GM19240 (cell line): ENCODE measurements around the gene IRF2BP1.

ENCODE experiments used
- DNase-seq: peaks from one replicate; pipeline ENCODE4 v3.0.0; 2011; ENCODE audit warnings: low spot score; ENCODE audit not compliant: insufficient read length

Gene IRF2BP1

DNA sequence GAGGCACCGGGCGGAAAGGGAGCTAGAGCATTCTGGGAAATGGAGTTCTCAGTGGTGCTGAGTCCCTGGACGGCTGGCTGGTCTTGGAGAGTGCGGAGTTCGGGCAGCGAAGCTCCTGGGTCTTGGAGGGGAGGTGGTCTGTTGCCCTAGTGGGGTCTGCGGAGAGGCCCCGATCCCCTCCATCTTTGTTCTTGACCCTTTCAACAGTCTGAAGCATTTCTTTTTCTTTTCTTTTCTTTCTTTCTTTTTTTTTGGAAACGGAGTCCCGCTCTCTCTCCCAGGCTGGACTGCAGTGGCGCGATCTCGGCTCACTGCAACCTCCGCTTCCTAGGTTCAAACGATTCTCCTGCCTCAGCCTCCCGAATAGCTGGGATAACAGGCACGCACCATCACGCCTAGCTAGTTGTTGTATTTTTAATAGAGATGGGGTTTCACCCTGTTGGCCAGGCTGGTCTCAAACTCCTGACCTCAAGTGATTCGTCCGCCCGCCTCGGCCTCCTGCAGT, 22.6 kb downstream of the IRF2BP1 start:
- DNase-seq: no peak

DNA sequence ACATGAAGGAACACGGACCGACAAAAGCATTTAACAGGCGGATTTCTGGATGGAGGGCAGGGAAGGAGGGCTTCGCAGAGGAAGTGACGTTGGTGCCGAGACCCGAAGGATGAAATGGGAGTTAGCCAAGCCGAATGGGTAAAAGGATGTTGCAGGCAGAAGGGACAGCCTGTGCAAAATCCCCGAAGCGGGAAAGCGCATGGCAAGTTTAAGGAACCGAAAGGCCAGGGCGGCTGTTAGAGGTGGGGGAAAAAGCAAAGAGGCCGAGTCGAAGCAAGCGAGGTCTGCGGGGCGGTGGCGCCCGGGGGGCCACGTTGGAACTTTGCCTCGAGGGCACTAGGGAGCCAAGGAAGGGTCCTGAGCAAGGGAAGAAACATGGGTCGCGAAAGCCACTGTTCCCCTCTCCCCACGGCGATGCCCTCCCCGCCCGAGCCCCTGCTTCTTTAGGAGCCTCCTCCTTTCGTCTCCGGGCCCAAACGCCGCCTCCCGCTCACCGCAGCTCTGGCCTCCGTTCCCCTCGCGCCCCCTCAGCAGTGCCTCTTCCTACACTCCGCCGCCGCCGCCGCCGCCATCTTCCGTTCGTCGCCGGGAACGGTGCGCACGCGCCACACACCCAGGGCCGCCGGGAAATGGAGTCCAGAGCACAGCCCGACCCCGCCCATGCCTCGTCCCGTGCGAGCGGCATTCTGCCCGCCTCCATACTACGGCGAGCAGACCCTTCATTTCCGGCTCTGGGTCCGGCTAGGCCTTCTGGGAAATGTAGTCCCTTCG, 23.2 kb downstream of the IRF2BP1 start, which contains the start of gene SYMPK:
Gene SYMPK (minus strand): TSS at position 584 of the 771 bp plus-strand sequence. CDS start 8,652 bp downstream, outside the sequence.
- peak; percentile 100 for DNase-seq

DNA sequence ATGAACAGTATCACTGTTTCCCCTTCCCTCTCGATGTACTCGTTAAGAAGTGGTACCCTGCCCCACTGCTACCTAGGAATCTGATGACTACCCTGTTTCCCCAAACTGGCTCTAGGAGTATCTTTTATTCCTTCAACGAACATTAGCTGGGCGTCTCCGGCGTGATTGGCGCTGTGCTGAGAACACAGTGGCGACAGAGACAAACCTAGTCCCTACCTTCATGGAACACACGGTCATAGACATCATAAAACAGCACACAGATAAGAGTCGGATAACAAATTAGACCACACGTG, 23.7 kb downstream of the IRF2BP1 start:
- DNase-seq: no peak

DNA sequence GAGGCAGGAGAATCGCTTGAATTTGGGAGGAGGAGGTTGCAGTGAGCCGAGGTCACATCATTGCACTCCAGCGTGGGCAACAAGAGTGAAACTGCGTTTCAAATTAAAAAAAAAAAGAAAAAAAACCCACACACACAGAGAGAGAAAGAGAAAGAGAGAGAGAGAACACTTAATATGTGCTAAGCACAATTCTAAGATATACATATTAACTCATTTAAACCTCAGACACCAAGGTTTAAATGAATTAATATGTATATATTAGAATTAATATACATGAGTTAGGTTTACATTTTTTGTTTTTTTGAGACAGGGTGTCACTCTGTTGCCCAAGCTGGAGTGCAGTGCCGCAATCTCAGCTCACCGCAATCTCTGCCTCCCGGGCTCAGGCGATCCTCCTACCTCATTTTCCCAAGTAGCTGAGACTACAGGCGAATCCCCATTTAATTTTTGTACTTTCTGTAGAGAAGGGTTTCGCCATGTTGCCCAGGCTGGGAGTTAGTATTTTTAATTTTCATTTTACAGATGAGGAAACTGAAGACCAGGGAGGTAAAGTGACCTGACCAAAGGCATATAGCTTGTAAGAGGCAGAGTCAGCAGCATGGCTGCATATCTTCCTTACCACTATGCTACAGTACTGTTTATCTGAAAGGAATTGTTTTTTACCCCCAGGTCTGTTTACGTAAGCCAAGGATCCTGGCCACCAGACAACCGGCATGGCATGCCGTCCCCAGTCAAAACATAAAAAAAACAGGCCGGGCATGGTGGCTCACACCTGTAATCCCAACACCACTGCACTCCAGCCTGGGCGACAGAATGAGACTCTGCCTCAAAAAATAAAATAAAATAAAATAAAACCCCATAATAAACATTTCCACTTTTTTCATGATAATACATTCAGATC, 25.3 kb downstream of the IRF2BP1 start:
- DNase-seq: no peak

DNA sequence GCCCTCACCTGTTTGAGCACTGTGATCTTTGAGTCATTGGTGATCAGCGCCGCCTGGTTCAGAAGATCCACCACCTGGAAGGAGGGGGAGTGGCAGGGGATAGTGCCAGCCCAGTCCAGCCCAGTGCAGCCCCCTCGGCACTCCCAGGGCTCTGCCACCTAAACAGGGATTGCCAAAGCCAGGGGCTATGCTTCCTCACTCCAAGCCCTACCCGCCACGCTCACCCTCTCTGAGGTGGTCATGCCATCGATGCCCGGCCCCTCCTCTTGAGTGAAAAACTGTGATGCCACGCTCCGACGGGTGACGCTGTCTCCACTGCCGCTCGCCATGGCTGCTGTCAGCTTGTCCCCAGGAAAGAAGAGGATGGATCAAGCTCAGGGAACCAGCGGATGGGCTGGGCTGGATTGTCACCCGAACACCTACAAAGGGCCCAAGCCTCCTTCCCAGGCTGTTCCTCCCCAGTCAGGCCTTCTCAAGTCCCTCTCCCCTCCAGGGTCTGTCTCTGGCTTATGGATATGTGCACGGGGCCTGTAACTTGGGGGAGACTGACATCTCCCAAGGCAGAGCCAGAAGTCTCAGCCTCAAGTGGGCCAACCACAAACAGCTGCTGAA, 31.7 kb downstream of the IRF2BP1 start:
- DNase-seq: no peak

DNA sequence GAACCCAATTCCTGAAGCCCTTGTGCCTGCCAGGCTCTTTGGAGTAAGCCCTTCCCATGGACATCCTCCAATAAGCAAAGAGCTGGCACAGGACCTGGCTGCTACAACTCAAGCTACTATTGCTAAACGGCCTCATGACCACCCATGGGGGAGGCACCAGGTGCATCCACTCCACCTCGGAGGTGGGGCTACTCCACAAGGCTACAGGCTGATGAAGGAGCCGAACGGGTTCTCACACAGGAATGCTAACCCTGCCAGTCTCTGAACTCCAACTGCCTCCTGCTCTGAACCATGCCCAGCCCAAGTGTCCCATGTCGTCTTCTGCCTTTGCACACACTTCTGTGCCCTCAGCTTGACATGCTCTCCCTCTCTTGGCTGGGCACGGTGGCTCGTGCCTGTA, 33.0 kb downstream of the IRF2BP1 start:
- no peak for DNase-seq

DNA sequence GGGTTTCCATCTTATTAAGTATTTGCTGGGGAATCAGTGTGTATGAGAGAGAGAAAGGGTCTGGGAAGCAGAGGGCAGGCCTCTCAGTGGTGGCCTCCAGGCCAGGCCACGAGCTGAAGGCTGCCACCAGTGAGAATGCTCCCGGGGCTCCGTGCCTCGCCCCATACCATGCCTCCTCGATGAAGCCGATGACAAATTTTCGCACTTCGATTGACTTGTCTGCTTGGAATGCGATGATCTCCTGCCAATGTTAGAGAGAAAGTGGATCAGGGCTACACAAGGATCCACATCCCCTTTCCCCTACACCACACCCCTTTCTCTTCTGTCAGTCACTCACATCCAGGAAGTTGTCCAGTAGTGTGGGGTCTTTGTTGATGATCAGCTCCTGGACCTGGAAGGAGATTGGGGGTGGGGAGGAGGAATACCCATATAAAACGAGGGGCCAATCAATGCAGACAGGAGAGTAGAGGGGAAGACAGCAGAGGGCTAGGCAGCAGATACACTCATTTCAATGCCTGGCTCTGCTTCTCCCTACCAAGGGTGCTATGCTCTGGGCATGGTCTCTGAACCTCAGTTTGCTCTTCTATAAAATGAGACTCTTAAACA, 33.7 kb downstream of the IRF2BP1 start:
- DNase-seq: no peak

DNA sequence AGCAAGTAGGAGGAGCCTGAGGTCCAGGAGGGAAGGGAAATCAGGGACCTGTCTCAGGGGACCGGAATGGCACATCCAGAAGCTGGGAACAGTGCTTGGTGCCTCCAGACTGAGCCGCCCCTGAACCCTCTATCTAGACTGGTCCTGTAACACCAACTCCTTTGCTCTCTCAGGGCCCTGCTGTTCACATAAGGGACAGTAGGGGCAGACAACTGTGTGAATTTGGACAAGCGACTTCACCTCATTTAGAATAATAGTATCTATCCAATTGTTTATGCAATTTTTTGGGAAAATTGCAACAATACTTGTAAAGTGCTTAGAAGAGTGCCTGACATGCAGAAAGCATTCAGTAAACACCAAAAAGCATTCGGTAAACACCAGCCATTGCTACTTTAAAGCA, 37.0 kb downstream of the IRF2BP1 start:
- DNase-seq: no peak

DNA sequence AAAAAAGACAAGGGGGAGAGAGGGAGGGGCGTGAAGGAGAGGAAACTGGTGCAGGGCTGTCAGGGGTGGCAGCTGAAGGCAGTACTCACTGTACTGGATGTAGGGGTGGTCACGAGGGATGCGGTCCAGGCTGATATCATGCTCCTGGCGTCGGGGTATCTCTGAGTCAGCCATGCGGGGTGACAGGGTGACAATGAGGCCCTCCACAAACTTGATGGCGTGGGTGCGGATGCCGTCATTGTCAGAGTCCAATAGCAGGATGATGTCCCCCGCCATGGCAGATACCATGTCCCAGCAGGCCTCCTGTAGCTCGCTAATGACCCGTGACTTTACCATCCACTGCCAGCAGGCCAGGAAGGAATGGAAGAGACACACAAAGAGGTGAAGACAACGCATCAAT, 38.3 kb downstream of the IRF2BP1 start:
- no peak for DNase-seq

DNA sequence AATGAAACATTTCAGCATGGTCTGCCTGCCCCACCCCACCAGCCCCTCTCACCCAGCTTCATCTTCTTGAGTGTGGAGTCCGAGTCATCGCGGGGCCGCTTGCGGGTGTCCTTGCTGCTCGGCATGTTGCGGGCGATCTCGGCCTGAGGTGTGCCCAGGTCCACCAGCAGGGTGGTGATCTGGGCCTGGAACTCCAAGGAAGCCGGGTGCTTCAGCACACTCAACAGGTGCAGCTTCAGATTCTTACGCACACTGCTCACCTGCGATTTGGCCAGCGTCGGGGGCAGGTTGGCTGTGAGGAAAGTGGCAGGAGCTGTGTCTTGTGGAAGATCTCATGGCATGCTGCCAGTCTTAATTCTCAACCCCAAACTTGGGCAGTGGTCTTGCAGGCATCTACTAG, 43.7 kb downstream of the IRF2BP1 start:
- no peak for DNase-seq

DNA sequence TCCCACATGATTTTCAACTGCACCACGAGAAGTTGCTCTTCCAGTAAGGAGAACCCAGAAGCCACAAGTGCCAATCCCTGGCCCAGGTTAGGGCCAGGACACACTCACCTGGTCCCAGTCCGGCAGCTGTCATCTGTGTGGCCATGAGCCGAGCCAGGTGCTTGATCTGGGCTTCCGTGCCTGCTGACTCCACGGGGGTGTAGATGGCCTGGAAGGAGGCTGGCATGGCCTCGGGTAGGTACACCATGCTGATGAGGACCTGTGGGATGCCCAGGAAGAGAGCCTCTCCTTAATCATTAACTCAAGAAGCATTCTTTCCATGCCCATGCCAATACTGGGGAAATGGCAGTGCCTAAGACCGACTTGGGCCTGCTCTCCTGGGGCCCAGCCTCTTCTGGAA, 51.0 kb downstream of the IRF2BP1 start:
- no peak for DNase-seq
